Measurements from ENCODE around the gene ARID1B.

Gene ARID1B

DNA sequence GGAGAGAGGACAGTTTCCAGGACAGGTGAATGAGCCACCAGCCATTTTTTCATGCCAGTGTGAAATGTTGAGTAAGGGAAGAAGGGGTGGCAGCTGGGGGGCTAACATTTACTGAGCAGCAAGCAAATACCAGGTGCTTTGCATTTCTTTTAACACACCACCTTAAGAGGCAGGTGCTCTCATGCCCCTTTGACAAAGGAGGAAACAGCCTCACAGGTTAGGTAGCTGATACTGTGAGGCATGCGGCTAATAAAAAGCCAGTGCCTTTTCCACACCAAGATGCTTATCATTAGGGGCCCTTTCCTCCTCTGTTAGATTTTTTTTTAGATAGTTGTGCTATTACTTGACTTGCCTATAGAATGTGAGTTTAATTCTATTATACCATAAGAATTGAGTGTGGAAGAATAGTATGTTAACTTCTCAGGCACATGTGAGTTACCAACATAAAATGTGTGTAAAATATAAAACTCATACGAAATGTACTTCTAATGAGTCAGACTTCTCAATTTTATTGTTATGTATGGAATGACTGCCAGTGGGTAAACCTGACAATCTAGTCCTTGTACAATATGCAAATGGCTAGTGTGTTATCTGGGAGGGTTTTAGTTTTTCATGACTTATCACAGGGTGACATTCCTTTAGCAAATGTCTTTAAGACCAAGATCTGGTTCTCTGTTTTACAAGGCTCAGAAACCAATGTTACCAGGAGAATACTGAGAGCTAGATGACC, 286.2 kb downstream of the ARID1B start:
- DNase-seq, result no peak
- Mint-ChIP-seq H3K27me3 (no peaks in the 10 kb centered on the region), H3K4me1 (ENCODE audit: low read depth) (peaks cover 78% of the 10 kb centered on the region), H3K9me3 (no peaks in the 10 kb centered on the region), H3K4me3 (no peak overlapping the region), H3K36me3 (ENCODE audit: low read depth) (peaks cover 20% of the 10 kb centered on the region), H3K27ac (peak overlapping the region; percentile 58)

DNA sequence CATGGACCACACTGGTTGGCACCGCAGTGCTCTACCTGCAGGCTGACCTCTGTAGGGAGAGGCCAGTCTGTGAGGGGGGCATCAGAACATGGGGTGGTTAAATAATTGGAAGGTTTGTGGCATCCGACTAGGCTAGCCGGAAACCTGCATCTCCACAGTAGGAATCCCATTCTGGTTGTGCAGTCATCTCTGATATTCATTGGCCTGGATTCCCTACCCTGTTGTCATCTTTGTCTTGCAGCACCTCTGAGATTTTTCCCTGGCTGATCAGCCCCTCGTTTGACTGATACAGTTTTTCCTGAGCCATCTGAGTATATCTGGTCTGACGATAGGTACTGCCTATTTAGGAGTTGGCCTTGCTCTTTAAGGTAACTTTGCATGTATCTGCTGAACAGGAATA, 286.7 kb downstream of the ARID1B start:
- Mint-ChIP-seq H3K27me3 (no peaks in the 10 kb centered on the region), H3K9me3 (no peaks in the 10 kb centered on the region), H3K4me1 (ENCODE audit: low read depth) (peaks cover 80% of the 10 kb centered on the region), H3K4me3 (no peak overlapping the region), H3K27ac (peak overlapping the region; percentile 58), H3K36me3 (ENCODE audit: low read depth) (peaks cover 17% of the 10 kb centered on the region)
- no peak for DNase-seq

DNA sequence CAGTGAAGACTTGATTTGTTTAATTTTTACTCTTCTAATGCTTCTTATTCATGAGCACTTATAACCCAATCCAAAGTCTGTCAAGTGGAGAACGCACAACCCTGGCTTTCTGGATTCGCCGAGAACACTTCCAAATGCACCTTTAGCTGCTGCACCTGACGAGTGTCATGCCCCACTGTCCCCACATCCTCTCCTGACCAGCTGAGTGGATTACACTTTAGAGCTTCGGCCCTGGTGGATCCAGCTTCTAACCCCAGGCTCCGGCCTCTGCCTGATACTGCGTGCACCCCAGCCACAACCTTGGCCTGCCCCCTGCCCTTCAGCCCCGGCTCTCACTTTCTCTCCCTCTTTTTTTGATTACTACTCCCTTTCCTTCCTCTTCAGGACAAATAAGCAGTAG, 287.3 kb downstream of the ARID1B start:
- H3K36me3 Mint-ChIP-seq (ENCODE audit: low read depth), result peaks cover 17% of the 10 kb centered on the region
- H3K27ac Mint-ChIP-seq, result no peak overlapping the region
- peaks cover 78% of the 10 kb centered on the region for H3K4me1 Mint-ChIP-seq (ENCODE audit: low read depth)
- H3K9me3 Mint-ChIP-seq, result no peaks in the 10 kb centered on the region
- no peaks in the 10 kb centered on the region for H3K27me3 Mint-ChIP-seq
- H3K4me3 Mint-ChIP-seq, result no peak overlapping the region
- DNase-seq, result no peak

DNA sequence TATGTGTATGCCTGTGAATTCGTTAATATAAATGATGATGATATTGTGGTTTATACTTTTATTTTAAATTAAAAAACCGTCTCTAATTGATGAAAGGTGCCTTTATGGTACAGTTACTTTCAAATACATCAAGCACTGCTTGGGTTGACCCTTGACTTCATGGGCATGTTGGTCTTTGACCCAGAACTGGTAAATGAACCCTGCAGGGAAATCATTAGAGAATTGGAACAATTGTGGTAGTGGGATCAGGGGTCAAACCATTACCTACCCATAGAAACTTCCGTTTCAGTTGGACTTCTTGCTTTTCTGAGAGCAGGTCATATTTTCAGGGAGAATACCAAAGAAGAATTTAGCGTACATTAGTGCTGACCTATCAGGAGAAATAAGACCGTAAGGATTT, 288.2 kb downstream of the ARID1B start:
- DNase-seq, result no peak
- H3K27me3 Mint-ChIP-seq, result no peaks in the 10 kb centered on the region
- H3K4me1 Mint-ChIP-seq (ENCODE audit: low read depth), result peaks cover 79% of the 10 kb centered on the region
- no peaks in the 10 kb centered on the region for H3K9me3 Mint-ChIP-seq
- H3K4me3 Mint-ChIP-seq, result no peak overlapping the region
- no peak overlapping the region for H3K27ac Mint-ChIP-seq
- peaks cover 17% of the 10 kb centered on the region for H3K36me3 Mint-ChIP-seq (ENCODE audit: low read depth)

DNA sequence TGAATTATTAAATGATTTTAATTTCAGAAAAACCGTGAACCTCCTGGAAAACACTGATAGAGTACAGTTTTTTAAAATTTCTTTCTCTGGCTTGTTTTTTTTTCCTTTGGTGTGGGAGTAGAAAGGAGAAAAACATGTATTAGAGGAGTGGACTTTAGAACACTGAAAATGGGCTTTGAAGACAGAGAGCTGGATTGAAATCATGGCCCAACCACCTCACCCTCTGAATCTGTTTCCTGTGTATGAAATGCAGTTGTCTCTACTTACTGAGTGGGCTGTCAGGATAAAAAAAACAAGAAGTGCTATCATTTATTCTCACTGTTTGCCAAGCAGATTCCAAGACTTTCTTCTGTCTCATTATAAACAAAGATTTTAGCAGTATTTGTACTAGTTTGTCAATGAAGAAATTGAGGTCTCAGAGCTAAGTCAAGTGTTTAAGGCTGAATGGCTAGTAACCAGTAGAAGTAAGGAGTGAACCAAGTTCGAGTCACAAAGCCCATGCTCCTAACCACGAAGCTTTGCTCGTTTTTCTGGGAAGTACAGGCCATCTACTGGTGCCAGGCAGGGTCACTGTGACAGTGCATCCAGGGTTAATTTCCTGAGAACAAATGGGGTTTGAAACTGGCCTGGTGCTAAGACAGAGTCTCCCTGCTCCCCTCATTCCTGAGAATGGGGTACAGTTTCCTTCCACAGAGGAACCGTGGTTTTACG, 289.8 kb downstream of the ARID1B start:
- no peak overlapping the region for H3K4me3 Mint-ChIP-seq
- DNase-seq, result no peak
- peaks cover 21% of the 10 kb centered on the region for H3K36me3 Mint-ChIP-seq (ENCODE audit: low read depth)
- H3K27ac Mint-ChIP-seq, result peak overlapping the region; percentile 45
- no peaks in the 10 kb centered on the region for H3K9me3 Mint-ChIP-seq
- H3K27me3 Mint-ChIP-seq, result no peaks in the 10 kb centered on the region
- peaks cover 78% of the 10 kb centered on the region for H3K4me1 Mint-ChIP-seq (ENCODE audit: low read depth)

DNA sequence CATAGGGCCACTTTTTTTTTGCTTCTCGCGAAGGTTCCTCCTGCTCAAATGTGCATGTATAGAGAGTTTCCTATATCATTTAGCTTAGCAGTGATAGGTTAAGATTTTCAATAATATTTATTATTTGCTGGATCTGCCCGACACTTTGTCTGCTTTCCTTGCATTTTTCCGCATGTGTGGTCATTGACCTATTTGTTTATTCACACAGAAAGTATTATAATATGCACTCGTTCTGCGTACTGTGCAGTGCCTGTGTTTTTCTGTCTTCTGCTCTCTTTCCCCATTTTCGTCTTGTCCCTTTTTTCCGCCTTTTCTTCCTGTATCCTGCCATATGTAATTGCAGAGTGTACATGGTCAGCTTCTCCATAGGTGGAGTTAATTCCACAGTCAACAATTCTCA, 290.3 kb downstream of the ARID1B start:
- no peak for DNase-seq
- H3K9me3 Mint-ChIP-seq, result no peaks in the 10 kb centered on the region
- peaks cover 76% of the 10 kb centered on the region for H3K4me1 Mint-ChIP-seq (ENCODE audit: low read depth)
- H3K36me3 Mint-ChIP-seq (ENCODE audit: low read depth), result peaks cover 19% of the 10 kb centered on the region
- H3K27ac Mint-ChIP-seq, result no peak overlapping the region
- H3K4me3 Mint-ChIP-seq, result no peak overlapping the region
- no peaks in the 10 kb centered on the region for H3K27me3 Mint-ChIP-seq

DNA sequence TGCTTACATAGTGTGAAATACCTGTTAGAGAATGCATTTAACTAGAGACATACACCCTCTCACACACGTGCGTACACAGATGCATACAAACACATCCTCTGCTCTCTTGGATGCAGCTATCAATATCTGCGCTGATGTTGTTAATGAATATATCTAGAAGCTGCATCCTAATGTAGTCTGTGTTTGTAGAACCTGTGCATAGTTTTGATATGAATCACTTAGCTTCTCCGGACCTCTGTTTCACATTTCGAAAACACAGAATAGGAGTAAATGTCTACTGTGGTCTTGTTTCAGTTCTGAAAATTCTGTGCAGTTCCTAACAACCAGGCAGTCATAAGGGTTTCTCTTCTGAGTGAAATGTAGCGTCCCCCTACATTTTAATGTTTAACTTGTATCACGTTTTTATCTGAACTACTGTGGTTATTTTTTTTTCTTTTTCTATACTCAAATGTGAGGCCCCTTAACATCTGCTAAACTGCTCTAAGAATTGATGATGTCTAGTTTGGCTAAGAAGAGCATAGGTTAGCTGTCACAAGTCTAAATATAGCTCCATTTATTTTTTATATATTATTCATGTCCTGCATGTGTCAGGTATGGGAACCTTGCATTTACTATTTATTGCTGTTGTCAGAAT, 291.6 kb downstream of the ARID1B start:
- Mint-ChIP-seq H3K9me3 (no peaks in the 10 kb centered on the region), H3K27ac (peak overlapping the region; percentile 89), H3K27me3 (no peaks in the 10 kb centered on the region), H3K4me3 (peak overlapping the region; percentile 42), H3K4me1 (ENCODE audit: low read depth) (peaks cover 70% of the 10 kb centered on the region), H3K36me3 (ENCODE audit: low read depth) (peaks cover 22% of the 10 kb centered on the region)
- no peak for DNase-seq

DNA sequence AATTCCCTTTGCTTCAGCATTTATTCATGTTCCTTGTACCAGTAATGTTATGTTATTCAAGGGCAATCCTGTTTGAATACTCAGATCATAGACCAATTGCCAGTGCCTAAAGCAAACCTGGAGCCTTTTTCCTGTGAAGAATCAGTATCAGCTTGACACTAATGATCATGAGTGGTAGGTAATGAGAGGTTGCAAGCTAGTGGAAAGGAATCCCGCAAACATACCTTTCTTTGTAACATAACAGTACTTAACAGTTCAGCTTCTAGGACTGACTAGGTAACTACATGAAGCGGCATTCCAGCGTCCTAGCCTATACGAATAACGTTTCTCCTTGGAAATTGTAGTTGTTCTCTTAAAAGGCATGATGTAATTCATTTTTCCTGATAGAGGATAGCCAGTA, 292.4 kb downstream of the ARID1B start:
- Mint-ChIP-seq H3K9me3 (no peaks in the 10 kb centered on the region), H3K4me1 (ENCODE audit: low read depth) (peaks cover 70% of the 10 kb centered on the region), H3K27me3 (no peaks in the 10 kb centered on the region), H3K4me3 (no peak overlapping the region), H3K36me3 (ENCODE audit: low read depth) (peaks cover 24% of the 10 kb centered on the region), H3K27ac (no peak overlapping the region)
- no peak for DNase-seq

DNA sequence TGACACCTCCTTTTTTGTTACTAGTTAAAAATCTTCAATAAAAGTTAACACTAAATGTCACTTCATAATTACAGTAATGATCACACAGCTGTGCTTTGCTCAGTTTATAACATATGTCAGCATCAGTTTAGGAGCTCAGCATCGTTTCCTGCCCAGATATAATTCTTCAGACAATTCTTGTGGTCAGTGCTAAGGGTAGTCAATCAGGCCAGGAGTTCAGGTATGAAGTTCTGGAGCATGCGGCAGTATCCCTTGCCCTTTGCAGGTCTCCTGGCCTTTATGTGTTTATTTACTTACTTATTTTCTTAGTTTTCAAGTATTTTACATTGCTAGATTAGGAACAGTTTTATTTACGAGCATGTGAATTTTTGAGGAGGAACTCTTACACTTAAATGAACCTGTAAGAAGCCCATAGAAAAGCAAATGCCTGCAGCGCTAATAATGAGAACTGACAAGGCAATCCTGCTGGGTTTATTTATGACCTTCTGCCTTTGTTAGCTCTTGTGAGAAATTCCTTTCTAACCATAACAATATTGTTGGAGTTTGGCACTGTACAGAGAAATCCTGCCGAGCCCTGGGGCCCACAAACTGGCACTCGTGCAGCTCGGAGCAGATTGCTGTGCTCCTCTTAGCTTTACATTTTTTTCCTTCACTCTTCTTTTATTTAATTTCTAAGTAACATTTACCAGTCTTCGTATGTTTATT, 293.4 kb downstream of the ARID1B start:
- H3K4me1 Mint-ChIP-seq (ENCODE audit: low read depth), result peaks cover 74% of the 10 kb centered on the region
- H3K27me3 Mint-ChIP-seq, result no peaks in the 10 kb centered on the region
- peak overlapping the region; percentile 59 for H3K27ac Mint-ChIP-seq
- H3K9me3 Mint-ChIP-seq, result no peaks in the 10 kb centered on the region
- DNase-seq, result no peak
- H3K36me3 Mint-ChIP-seq (ENCODE audit: low read depth), result peaks cover 19% of the 10 kb centered on the region
- H3K4me3 Mint-ChIP-seq, result no peak overlapping the region

DNA sequence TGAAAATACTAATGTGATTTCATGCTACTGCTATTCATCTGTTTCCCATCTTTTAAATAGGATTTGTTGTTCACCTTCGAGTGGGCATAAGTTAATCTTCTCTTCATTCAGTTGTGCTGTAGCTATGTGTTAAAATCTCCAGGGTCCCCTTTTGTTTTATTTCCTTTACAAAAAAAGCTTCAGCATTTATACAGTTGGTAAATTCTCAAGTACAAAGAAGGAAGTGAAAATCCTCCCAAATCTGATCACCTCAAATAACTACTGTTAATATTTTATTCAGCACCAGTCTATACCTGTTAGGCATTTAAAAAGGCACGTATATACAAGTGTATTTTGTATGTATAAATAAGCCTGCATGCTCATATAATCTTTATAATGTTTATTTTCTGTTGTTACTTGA, 294.9 kb downstream of the ARID1B start:
- H3K4me1 Mint-ChIP-seq (ENCODE audit: low read depth), result peaks cover 76% of the 10 kb centered on the region

DNA sequence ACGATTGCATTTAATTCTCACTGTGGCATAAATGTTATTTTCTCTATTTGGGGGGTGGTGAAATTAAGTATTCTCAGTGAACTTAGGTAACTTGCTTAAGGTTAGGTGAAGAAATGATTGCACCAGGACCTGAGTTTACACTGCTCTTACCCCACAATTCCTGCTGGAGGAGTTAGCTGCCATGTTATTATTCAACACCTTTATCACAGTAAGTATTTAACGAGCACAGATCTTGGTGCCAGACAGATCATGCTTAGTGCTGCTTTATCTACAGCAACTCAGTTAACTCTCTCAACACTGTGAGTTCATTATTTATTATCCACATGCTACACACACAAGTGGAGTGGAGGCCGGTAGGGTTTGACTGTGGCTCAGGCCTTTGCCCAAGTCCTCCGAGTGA, 296.4 kb downstream of the ARID1B start:
- H3K27ac Mint-ChIP-seq, result no peak overlapping the region
- H3K27me3 Mint-ChIP-seq, result no peaks in the 10 kb centered on the region
- no peak for DNase-seq
- H3K9me3 Mint-ChIP-seq, result no peaks in the 10 kb centered on the region
- peaks cover 74% of the 10 kb centered on the region for H3K4me1 Mint-ChIP-seq (ENCODE audit: low read depth)
- no peak overlapping the region for H3K4me3 Mint-ChIP-seq
- peaks cover 20% of the 10 kb centered on the region for H3K36me3 Mint-ChIP-seq (ENCODE audit: low read depth)

More for the DNA sequence above, 294.9 kb downstream of the ARID1B start:
- Mint-ChIP-seq H3K9me3 (no peaks in the 10 kb centered on the region), H3K27ac (no peak overlapping the region), H3K36me3 (ENCODE audit: low read depth) (peaks cover 18% of the 10 kb centered on the region), H3K4me3 (no peak overlapping the region), H3K27me3 (no peaks in the 10 kb centered on the region)
- no peak for DNase-seq

DNA sequence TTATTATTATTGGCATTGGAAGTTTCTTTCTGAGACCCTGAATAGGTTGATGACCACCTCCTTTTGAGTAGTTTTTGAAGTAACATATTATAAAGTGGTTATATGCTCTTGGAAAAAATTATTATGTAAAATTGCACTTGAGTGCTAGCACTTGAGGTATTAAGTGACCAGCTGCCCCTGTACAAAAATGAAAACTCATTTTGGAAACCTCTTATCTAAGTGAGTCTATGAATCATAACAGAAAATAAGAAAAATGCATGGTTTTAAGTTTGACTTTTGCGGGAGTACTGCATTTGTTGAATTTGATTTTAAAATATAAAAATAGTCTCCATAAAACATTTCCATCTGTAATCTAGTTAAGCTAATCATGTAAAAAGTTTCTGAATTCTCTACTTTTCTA, 297.8 kb downstream of the ARID1B start:
- no peaks in the 10 kb centered on the region for H3K27me3 Mint-ChIP-seq
- peak overlapping the region; percentile 95 for H3K27ac Mint-ChIP-seq
- H3K4me1 Mint-ChIP-seq (ENCODE audit: low read depth), result peaks cover 72% of the 10 kb centered on the region
- peaks cover 20% of the 10 kb centered on the region for H3K36me3 Mint-ChIP-seq (ENCODE audit: low read depth)
- no peak overlapping the region for H3K4me3 Mint-ChIP-seq
- no peaks in the 10 kb centered on the region for H3K9me3 Mint-ChIP-seq
- no peak for DNase-seq

DNA sequence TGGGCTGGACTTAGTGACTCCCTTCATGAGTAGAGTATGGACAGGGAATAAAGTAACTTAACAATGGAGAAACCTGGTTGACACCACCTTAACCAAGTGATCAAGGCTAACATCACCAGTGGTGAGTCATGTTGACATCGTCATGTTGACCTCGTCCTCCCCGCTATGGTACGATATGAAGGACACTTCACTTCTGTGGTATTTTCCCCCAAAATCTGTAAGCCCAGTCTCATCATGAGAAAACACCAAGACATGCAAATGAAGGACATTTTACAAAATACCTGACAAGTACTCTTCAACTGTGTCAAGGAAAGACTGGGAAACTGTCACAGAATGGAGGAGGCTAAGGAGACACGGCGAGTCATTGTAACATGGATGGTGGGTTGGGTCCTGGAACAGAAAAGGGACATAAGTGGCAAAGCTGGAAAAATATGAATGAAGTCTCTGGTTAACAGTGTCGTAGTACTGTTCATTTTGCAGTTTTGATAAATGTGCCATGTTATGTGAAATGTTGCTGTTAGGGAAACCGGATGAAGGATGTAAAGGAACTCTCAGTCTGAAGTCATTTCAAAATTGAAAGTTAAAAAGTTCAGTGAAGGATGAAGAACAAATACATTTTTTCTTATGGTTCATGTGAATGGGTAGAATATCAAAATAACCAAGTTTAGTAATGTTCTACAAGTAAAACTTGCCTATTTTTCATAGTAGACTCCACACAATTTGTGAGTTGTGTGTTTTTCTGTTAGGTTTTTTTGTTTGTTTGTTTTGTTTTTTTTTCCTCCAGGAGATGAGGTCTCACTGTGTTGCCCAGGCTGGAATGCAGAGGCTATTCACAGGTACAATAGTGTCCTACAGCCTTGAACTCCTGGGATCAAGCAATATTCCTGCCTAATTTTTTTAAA, 298.6 kb downstream of the ARID1B start:
- no peaks in the 10 kb centered on the region for H3K9me3 Mint-ChIP-seq
- H3K27ac Mint-ChIP-seq, result peak overlapping the region; percentile 95
- DNase-seq, result no peak
- peaks cover 20% of the 10 kb centered on the region for H3K36me3 Mint-ChIP-seq (ENCODE audit: low read depth)
- H3K27me3 Mint-ChIP-seq, result no peaks in the 10 kb centered on the region
- H3K4me1 Mint-ChIP-seq (ENCODE audit: low read depth), result peaks cover 69% of the 10 kb centered on the region
- H3K4me3 Mint-ChIP-seq, result peak overlapping the region; percentile 57

DNA sequence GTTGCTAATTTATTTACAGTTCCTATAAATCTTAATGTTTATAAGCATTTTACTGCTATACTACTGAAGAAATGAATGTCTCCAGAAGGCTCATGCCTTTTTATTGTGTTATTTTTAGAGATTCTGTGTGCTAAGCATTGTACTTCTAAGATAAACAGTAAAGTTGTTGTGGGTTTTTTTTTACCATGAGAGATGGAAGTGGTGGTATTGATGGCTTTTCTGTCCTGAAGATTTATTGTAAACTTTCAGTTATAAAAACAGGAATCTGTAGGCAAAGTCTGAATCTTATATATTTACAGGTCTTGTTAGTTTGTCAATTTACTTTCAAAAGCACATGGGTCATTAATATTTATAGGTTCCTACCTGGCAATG, 299.3 kb downstream of the ARID1B start:
- H3K4me3 Mint-ChIP-seq, result no peak overlapping the region

More for the DNA sequence above, 299.3 kb downstream of the ARID1B start:
- no peaks in the 10 kb centered on the region for H3K27me3 Mint-ChIP-seq
- peaks cover 65% of the 10 kb centered on the region for H3K4me1 Mint-ChIP-seq (ENCODE audit: low read depth)
- H3K27ac Mint-ChIP-seq, result peak overlapping the region; percentile 95
- no peaks in the 10 kb centered on the region for H3K9me3 Mint-ChIP-seq
- no peak for DNase-seq
- H3K36me3 Mint-ChIP-seq (ENCODE audit: low read depth), result peaks cover 19% of the 10 kb centered on the region

All from activated T-cell treated with anti-CD3 and anti-CD28 coated beads, Interleukin-2, amount 50 U/mL, for 24 hours (primary cell).